Epidermal melanocyte (primary cell): ENCODE results near the gene PITRM1.
"Not testable (repeated sequence)": the region's sequence is repeated elsewhere in the genome, so short reads cannot be mapped to it uniquely, and the experiment has no call there.

ENCODE experiments used
- DNase-seq: peaks from one replicate; pipeline ENCODE4 v3.0.0; 2011; ENCODE audit warnings: low spot score; ENCODE audit not compliant: insufficient read length

Gene PITRM1

DNA sequence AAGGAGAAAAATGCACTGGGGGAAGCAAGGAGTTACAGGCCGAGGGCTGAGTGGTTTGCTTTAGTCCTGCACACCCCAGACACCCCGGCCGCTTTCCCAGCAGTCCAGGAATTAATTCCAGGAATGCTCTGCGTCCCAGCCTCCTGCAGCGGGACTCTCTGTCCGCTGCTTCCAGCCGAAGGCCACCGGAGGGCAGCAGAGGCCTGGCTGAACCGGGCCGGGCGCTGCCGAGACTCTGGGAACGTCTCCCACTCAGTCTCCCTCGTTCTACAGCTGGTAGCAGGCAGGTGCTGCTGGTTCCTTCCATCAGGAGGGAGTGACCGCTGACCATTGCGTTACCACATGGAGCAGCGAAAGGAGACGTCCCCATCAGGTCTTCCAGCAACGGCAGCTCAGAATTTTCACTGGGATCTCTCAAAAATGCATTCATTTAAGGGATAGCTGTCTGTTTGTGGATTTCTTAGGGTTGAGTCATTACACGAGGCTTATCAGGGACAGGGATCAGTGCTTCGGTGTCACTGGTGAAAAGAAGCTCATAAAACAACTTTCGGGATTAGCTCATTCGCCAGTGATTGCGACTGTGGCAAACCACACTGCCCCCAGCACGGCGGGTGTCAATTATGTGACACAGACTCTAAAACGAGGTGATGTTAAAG lies 24.9 kb upstream of the PITRM1 start:
- DNase-seq: peak; percentile 88

DNA sequence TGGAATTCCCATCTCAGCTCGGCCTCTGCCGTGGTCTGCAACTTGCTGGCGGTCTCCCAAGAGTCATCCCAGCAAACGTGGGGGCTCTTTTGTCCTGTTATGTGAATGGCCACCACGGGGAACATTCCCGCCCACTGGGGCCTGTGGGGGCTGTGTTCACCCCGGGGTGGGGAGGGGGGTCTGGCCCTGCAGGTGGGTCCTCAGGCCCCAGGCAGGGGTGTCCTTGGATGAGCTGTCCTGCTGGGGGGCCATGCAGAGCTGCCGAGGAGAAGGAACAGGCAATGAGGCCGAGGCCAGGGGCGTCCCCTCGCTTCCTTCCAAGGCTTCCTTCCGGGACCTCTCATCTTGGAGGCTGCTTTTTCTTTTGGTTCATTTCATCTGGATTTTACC lies 24.4 kb upstream of the PITRM1 start:
- DNase-seq: no peak

DNA sequence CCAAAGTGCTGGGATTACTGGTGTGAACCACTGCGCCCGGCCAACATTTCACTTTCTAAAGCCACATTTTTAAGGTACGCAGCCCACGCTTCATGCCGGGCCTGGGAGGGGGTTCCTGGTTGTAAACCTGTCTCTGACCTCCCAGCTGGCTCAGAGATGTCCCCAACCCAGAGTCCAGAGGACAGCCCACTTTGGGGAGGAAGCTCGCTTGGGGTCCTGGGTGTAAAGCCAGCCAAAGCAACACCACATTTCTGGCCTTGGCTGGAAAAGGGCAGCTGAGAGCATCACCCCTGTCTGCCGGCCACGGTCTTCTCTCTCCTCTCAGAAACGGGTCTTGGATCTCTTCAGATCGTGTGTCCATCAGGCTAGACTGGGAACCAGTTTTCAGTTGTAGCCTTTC lies 23.9 kb upstream of the PITRM1 start:
- DNase-seq: no peak

DNA sequence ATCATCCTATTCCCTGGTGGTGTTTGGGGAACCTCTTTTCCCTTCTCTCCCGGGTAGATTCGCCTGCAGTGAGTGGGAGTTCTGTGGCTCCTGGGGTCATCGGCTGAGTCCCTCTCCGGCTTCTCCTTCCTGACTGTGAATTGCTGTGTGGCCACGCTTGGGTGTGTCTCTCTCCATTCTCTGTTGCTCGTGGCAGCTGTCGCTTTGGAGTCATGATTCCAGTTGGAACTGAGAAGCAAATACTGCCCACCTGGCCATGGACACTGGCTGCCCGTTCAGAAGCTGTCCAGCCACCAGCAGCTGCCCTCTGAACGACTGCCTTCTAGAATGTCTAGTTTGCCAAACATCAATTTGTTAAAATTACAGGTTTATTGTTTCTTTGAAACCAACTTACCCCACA lies 23.1 kb upstream of the PITRM1 start:
- no peak for DNase-seq

DNA sequence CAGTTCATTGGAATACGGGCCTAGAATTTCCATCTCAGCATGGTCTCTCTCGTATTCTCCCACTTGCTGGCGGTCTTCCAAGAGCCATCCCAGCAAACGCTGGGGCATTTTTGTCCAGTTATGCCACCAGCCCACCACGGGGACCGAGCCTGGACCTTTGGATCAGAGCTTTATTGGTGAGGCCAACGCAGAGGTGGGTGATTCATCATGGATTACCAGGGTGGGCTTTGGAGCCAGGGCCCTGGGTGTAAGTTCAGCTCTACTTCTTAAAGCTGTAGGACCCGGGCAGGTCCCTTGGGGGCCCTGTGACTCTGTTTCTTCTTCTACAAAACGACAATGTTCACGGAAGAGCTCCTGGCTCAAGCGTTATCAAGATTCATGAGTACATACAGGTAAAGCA lies 22.7 kb upstream of the PITRM1 start:
- no peak for DNase-seq

DNA sequence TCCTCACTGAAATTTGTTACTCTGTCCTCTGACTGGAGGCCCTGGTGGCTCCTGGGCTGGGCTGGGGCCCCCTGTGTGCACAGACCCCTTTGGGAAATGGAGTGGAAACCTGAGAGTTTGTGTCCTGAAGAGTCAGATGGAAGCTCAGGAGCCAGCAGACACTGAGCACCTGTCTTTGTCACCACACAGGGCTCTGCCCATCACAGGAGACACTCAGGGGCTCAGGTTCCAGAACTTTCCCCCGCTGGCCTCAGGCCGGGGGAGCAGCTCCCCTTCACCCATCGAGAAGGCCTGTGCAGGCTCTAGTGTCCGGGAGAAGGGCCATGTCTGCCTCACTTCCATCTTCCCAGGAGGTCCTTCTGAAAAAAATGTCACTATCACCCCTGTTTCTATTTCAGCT lies 22.3 kb upstream of the PITRM1 start:
- DNase-seq: no peak

DNA sequence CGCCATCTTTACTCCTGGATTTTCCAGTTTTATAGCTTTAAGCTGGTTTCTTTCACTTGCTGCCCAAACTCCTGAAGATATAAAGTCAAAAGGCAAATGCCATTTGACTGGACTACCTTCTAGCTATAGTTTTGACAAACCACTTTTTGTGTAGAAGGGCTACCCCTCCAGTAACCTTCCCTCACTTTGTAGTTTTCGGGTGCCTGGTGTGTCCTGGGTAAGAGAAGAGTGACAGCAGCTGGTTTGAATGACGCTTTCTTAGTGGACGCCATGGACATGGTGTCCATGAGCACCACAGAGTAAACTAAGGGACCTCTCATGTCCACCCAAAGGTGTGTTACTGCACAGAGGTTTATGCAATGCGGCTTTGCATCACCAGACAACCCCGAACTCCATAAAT lies 21.2 kb upstream of the PITRM1 start:
- no peak for DNase-seq

DNA sequence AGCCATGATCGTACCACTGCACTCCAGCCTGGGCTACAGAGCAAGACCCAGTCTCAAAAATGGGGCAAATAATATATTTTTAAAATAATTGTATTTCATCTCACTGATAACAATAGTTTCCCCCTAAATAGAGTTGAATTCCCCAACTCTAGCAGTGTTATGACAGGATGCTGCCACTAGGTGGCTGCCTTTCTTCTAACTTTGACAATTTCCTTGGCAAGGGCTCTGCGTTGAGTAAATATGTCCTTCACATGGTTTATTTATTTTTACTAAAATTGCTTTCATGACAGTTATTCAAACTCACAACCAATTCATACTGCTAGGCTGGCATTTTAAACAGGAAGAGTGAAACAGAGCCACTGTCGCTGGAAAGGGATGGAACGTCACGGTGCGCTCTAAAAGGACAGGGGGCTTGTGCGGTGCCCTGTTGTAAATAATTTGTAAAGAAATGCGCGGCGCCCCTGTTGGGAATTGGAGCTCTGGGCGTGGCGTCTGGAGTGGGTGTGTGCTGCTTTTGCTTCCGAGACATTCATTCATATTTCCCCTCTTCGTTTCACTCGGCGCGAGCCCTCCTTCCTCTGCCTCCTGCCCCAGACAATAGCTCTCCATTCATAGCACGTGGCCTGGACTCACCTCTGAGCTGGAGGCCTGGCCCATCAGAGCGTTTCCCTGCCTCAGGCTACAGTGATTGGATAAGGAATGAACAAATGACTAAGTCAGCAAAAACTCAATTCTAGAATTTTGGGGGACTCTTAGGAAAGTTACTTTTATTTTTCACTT lies 20.5 kb upstream of the PITRM1 start:
- DNase-seq: peak; percentile 78

DNA sequence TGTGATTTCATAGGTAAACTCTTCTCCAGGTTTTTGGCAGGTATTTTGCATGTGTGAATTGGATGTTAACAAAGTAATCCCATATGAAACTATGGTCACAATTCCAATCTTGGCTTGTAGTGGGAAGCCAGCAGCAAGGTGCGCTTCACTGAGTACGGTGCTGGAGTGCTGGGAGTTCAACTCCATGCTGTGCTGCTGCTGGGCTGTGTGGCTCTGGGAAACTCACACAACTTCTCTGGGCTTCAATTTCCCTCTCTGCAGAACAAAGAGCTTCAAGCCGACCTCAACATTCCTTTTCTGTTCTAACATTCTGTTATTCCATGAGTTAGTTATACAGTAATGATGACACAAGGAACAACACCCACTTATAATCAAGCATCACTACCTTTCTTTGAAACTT lies 18.2 kb upstream of the PITRM1 start:
- DNase-seq: no peak

DNA sequence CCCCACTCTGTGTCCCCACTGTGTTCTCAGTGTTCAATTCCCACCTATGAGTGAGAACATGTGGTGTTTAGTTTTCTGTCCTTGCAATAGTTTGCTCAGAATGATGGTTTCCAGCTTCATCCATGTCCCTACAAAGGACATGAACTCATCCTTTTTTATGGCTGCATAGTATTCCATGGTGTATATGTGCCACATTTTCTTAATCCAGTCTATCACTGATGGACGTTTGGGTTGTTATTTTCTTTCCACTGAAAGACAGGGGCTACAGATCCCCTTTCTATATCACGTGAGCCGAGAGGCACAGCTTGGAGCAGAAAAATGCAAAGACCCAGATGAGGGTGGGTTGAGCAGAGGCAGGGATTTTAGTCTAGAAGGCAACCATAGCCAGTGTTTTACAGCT lies 14.6 kb upstream of the PITRM1 start:
- DNase-seq: not testable (repeated sequence)

DNA sequence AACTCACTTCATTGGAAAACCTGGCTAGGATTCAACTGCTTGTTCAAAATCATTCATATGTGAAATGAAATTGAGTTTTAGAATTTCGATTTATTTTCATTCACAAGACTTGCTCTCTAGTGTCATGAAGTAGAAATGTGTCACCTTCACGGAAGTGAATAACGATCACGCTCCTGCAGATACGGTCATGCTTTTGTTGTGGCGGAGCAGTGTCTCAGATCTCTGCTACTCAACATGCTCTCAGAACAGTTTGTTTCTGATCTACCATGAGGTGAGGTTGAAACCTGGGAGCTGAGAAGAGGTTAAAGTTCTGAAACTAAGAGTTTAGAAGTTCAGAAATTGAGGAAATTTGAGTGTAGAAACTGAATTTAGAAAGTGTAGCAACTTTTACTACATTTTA lies 13.8 kb upstream of the PITRM1 start:
- no peak for DNase-seq

DNA sequence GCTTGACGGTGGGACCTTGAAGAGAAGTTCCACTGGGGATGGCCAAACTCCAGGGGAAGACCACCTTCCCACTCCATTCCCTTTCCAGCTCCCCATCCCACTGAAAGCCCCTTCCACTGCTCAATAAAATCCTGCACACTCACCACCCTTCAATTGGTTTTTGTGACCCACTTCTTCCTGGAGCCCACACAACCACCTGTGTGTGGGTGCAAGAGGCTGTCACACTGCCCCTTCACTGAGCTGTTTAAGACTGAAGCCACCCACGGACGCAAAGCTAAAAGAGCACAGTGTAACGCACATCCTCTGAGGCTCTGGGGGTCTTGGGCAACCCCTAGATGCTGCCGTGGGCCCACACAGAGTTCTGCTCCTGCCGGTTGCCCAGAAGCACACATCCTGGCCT lies 12.8 kb upstream of the PITRM1 start:
- no peak for DNase-seq

DNA sequence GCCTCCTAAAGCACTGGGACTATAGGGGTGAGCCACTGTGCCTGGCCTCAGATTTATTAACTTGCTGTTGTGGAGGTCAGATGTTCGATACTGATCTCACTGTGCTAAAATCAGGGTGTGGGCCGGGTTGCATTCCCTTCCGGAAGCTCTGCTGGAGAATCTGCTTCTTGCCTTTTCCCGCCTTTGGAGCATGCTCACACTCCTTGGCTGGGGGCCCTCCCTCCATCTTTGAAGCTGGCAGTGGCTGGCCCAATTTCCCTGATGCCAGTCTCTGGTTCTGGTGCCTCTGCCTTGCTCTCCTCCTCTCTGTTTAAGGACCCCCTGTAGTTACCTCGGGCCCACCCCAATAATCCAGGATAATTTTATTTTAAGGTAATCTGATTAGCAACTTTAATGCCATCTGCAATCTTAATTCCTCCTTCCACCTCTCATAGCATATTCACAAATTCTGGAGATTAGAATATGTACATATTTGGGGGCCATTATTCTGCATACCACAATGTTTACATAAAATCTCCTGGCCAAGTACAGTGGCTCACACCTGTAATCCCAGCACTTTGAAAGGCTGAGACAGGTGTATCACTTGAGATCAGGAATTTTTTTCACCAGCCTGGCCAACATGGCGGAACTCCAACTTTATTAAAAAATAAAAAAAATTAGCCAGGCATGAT lies 7.9 kb upstream of the PITRM1 start:
- no peak for DNase-seq

DNA sequence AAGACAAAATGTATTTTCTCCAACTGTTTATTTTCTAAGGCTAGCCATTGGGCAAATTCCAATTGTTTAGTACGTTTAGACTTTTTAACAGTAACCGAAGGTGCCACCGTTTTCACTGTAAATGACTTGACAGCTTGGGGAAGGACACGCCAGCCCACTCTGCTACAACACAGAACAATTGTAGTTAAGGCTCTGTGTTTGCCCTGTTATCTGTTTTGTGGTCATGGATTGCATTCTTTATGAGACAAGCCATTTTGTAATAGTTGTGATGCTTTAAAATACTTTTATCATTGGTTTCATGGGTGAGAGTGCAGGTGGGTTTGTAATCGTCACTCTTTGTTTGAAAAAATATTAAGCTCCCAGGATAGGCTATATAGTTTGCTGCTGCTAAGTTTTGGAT lies 6.6 kb upstream of the PITRM1 start:
- DNase-seq: no peak

DNA sequence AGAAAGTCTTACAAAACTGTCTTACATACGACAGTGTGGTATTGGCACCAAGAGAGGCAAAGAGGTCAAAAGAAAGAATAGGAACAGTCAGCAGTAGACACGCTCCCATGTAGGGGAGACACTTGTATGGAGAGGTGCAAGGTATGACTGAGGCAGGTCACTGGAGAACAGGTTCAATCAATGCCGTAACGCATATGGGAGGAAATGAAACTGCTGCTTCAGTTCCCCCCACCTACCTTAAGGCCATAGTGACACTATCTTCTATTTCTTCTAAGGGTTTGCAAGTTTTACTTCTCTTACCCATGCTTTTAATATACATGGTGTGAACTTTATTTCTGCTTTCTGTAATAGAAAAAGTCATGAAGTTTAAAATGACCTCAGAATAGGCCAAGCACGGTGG lies 5.5 kb upstream of the PITRM1 start:
- DNase-seq: no peak

DNA sequence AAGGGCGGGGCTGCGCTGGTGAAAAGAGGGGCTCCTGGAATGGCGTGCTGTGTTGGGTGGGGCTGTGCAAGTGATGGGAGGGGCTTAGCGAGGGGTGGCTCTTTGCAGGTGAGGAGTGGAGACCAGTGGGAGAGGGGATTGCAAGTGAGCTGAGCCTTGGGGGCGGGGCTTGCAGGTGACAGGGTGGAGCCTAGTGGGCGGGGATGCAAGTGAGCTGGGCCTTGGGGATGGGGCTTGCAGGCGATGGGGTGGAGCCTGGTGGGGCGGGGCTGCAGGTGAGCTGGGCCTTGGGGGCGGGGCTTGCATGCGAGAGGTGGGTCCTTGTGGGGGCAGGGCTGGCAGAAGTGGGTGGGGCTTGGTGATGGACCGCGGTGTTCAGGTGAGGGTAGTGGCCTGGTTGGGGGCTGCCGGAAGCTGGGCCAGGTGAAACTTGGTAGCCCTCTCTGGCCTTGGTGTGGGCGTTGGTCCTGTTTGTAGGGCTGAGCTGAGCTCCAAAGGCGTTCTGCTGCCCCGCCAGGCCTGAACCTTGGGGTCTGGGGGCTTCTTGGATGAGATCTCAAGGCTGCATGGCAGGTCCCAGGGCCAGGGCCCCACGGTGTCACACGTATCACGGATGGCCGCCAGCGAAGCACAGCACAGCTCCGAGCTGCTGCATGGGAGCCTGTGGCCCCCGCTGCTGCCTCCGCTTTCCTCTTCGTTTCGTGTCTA lies 743 bp upstream of the PITRM1 start:
- DNase-seq: no peak

DNA sequence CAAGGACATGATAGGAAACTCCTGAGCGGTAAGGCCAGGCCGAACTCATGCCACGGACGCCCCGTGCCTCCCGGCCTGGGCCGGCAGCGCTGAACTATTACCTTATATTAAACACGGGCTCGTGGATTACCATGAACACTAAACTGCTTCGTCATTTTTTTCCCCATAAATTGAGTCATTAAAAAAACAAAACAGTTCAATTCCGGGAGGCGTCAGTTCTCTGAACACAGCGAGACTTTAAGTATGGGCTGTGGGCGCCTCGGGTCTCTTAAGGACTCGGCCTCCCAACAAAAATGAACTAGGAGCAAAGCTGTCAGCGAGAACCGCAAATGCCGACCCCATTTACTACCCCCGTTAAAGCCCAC lies 519 bp downstream of the PITRM1 start:
- DNase-seq: no peak

DNA sequence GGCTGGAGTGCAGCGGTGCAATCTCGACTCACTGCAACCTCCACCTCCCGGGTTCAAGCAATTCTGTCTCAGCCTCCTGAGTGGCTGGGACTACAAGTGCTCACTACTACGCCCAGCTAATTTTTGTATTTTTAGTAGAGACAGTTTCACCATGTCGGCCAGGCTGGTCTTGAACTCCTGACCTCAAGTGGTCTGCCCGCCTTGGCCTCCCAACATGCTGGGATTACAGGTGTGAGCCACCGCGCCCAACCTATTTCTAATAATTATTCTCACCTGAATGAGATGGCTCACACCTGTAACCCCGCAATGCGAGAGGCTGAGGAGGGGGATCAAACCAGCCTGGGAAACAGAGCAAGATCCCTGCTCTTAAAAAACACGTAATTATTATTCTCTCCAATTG lies 1.1 kb downstream of the PITRM1 start:
- not testable (repeated sequence) for DNase-seq

DNA sequence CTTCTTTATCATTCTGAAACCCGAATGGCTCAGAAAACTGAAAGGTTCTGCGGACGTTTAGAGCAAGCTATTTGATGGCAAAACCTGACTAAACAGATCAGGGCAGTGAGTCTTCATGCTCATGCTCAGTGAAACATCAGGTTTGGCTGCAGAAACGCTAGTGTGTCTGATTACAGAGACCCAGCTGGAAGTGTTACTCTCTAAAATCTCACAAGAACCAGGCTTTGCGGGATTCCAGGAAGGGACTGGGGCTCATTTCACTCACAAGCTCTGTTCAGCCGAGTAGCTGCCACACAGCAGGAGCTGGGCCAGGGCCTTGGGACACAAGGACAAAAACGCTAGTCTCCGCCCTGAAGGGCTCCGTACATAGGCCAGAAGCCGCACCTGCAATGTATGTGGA lies 2.9 kb downstream of the PITRM1 start:
- DNase-seq: no peak

DNA sequence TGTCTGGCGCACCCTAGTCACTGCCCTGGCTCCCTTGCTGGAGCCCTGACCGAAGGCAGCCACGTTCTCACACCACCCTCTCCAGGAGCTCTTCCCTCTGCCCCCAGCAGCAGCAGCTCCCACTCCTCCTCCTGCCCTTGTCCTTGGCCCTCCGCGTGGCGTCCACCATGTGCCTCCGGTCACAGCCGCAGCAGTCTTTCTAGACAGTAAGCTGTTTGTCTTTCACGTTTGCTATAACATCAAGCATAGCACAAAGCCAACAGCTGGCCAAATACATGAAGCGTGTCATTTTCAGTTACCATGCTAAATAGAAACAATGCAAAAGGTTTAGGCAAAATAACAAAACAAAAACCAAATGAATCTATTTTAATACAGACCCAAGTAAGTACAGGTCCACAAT lies 3.3 kb downstream of the PITRM1 start:
- peak; percentile 57 for DNase-seq

DNA sequence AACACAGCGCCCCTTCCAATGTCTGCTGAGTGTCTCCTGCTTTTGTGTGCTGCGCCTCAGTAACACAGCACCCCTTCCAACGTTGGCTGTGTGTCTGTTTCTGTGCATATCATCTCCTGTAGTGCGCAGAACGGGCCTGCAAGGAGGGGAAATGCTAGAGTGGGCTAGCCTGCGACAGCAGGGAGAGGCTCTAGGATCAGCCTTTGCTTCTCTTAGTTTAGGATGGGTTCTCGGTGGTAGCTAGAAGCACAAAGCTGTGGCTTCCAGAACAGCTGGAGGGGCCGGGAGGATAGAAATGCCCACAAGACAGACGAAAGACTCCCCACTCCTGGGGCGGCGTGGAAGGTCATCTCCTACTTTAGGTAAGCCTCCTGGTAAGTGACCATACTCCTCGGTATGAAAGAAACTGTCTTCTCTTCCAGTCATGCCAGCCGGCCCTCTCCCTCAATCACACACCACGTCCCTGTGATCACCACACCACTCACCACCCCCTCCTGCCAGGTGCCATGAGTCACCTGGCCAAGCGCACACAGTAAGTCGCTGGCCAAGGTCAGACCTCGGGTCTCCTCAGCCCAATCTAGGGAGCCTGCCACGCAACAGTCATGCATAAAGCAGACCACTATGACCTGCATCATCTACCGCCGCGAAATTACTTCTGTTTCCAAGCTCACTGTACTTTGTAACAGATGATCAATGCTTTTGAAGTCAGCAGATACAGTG lies 4.8 kb downstream of the PITRM1 start:
- no peak for DNase-seq
